A673 (cell line): ENCODE data around the gene ANKRD13A. TPM values are rescaled to one million over a fixed set of nuclear protein-coding genes. Genes with fewer than 3 reads are reported as not detected.

ENCODE experiments used
- BruUV-seq: library from RNA; stranded (reverse); fragments of 400-500 nt; replicated peaks from 2 replicates; lab custom pipeline; 2021; lab: Mats Ljungman, UMichigan
- CTCF ChIA-PET: fragments of 300-600 bp; sonication (Branson Sonifier 250); formaldehyde crosslinking; loops from one replicate; lab custom pipeline; 2022; ENCODE audit warnings: antibody characterized with exemption; lab: Charles Lee
- POLR2A ChIA-PET: fragments of 300-600 bp; sonication (Branson Sonifier 250); formaldehyde crosslinking; loops from one replicate; lab custom pipeline; 2022; ENCODE audit warnings: antibody characterized with exemption; ENCODE audit not compliant: low non-redundant PET; lab: Charles Lee
- DNase-seq: peaks from one replicate; pipeline ENCODE4 v3.0.0-alpha.2; 2015; ENCODE audit warnings: low spot score
- H3K27ac ChIP-seq: fragments of 200-600 bp; sonication (generic); 2 replicates; pipeline ENCODE4 v1.5.1; 2016; ENCODE audit warnings: mixed run types, low read depth, mild to moderate bottlenecking, mixed read lengths, antibody characterized with exemption, low read length; ENCODE audit not compliant: poor library complexity, severe bottlenecking
- H3K27me3 ChIP-seq: fragments of 200-600 bp; sonication (generic); replicated peaks from 2 replicates; pipeline ENCODE4 v1.6.1; 2017; ENCODE audit warnings: mixed run types, low read depth, mild to moderate bottlenecking, mixed read lengths, antibody characterized with exemption, low read length; ENCODE audit not compliant: insufficient read depth, poor library complexity
- H3K36me3 ChIP-seq: fragments of 200-600 bp; sonication (generic); 2 replicates; pipeline ENCODE4 v1.6.1; 2016; ENCODE audit warnings: mixed run types, mild to moderate bottlenecking, mixed read lengths, antibody characterized with exemption, low read length; ENCODE audit not compliant: insufficient read depth, poor library complexity, severe bottlenecking
- H3K4me1 ChIP-seq: fragments of 200-600 bp; sonication (generic); 2 replicates; pipeline ENCODE4 v1.6.1; 2017; ENCODE audit warnings: mixed run types, mild to moderate bottlenecking, mixed read lengths, antibody characterized with exemption, low read length; ENCODE audit not compliant: insufficient read depth, poor library complexity, severe bottlenecking
- H3K4me3 ChIP-seq: fragments of 200-600 bp; sonication (generic); 2 replicates; pipeline ENCODE4 v1.5.1; 2016; ENCODE audit warnings: low read depth, mixed run types, mild to moderate bottlenecking, mixed read lengths, low read length; ENCODE audit not compliant: poor library complexity, severe bottlenecking
- H3K9me3 ChIP-seq: fragments of 200-600 bp; sonication (generic); 2 replicates; pipeline ENCODE4 v1.6.1; 2016; ENCODE audit warnings: mixed run types, low read depth, mild to moderate bottlenecking, mixed read lengths, antibody characterized with exemption, low read length; ENCODE audit not compliant: poor library complexity, severe bottlenecking
- CTCF ChIP-seq: fragments of 300-800, 200-600 bp; sonication (generic); conservative IDR thresholded peaks from 2 replicates; pipeline ENCODE4 v1.5.1; 2017; ENCODE audit warnings: low read depth, mild to moderate bottlenecking, antibody characterized with exemption, low read length, moderate library complexity, mixed read lengths
- EZH2 ChIP-seq: fragments of 200-600 bp; sonication (generic); IDR thresholded peaks from 2 replicates; pipeline ENCODE4 v1.6.1; 2017; ENCODE audit warnings: borderline replicate concordance, low read depth, mild to moderate bottlenecking, mixed read lengths, antibody characterized with exemption, low read length; ENCODE audit not compliant: poor library complexity, severe bottlenecking
- intact Hi-C: fragments of 100-400 bp; cut with micrococcal nuclease; formaldehyde crosslinking; loops from one replicate; pipeline ENCODE4 v1.10.0; 2022; ENCODE audit not compliant: unreplicated experiment
- total RNA-seq: library from RNA; stranded (reverse); gene quantifications from 2 replicates; pipeline ENCODE4 v1.2.3, GENCODE V29; 2021

Gene ANKRD13A
- total RNA-seq, 1 experiment from 2014 or later: 19.8 TPM

- Histone ChIP-seq H3K27ac (no peak overlapping the region), H3K27me3 (no peaks in the 10 kb centered on the region), H3K36me3 (peaks cover 32% of the 10 kb centered on the region), H3K4me1 (no peaks in the 10 kb centered on the region), H3K9me3 (no peaks in the 10 kb centered on the region), H3K4me3 (no peak overlapping the region)
- ChIA-PET CTCF (no interaction called here), POLR2A (no interaction called here)
- BruUV-seq: TSS peak; percentile 19
- intact Hi-C loops: no loop called here
- TF ChIP-seq CTCF: no peak
- TF ChIP-seq EZH2: no peak
- no peak for DNase-seq
These were observed 35.9 kb upstream of the ANKRD13A start for GRCh38 chr12:109963330-109963729.

- intact Hi-C loops: no loop called here
- no peak overlapping the region for H3K27ac ChIP-seq
- CTCF ChIA-PET: no interaction called here
- BruUV-seq: no TSS peak
- TF ChIP-seq EZH2 (no peak), CTCF (no peak)
- H3K4me1 ChIP-seq: no peaks in the 10 kb centered on the region
- no peaks in the 10 kb centered on the region for H3K9me3 ChIP-seq
- peaks cover 32% of the 10 kb centered on the region for H3K36me3 ChIP-seq
- POLR2A ChIA-PET: no interaction called here
- no peak overlapping the region for H3K4me3 ChIP-seq
- DNase-seq: no peak
- no peaks in the 10 kb centered on the region for H3K27me3 ChIP-seq
These were observed 35.3 kb upstream of the ANKRD13A start for GRCh38 chr12:109963743-109964429.

GRCh38 chr12:109966546-109966945 is 32.7 kb upstream of the ANKRD13A start:
- H3K4me1 ChIP-seq: no peaks in the 10 kb centered on the region
- no peak for TF ChIP-seq CTCF
- TF ChIP-seq EZH2: no peak
- DNase-seq: no peak
- ChIA-PET POLR2A (no interaction called here), CTCF (no interaction called here)
- no peaks in the 10 kb centered on the region for H3K27me3 ChIP-seq
- intact Hi-C loops: no loop called here
- no peaks in the 10 kb centered on the region for H3K9me3 ChIP-seq
- no peak overlapping the region for H3K27ac ChIP-seq
- peaks cover 13% of the 10 kb centered on the region for H3K36me3 ChIP-seq
- BruUV-seq: no TSS peak
- no peak overlapping the region for H3K4me3 ChIP-seq
